SK-N-SH (cell line): Measurements from ENCODE around the gene UBE2R2. TPM values are rescaled to one million over a fixed set of nuclear protein-coding genes. Genes with fewer than 3 reads are reported as not detected.

Experiments
- CTCF ChIA-PET: fragments of 300-600, 350-600 bp; formaldehyde crosslinking; extraction: SDS; loops from one replicate; lab custom pipeline; 2021; lab: Yijun Ruan, JAX
- POLR2A ChIA-PET: fragments of 350-600 bp; sonication (Branson Sonifier 250); formaldehyde crosslinking; extraction: SDS; loops from one replicate; lab custom pipeline; 2020; ENCODE audit warnings: antibody characterized with exemption, inconsistent platforms; lab: Yijun Ruan, JAX
- DNase-seq: peaks from one replicate; pipeline ENCODE4 v3.0.0; 2012
- H2AFZ ChIP-seq: fragments of 200-600 bp; sonication (generic); 2 replicates; pipeline ENCODE4 v1.8.1; 2016; ENCODE audit warnings: antibody characterized with exemption, mild to moderate bottlenecking, low read depth
- H3F3A ChIP-seq: fragments of 200-600 bp; sonication (generic); replicated peaks from 2 replicates; pipeline ENCODE3; 2016; ENCODE audit warnings: antibody characterized with exemption, mild to moderate bottlenecking; ENCODE audit not compliant: insufficient read depth
- H3K27ac ChIP-seq, 2 experiments: fragments of 200-500 bp in 1 of 2; fragments of 200-600 bp in 1 of 2; sonication (Bioruptor generic) in 1 of 2; sonication (generic), shearing (Covaris generic) in 1 of 2; 2 replicates each; pipeline versions ENCODE4 v1.5.1 to v1.6.1; 2014 to 2016; ENCODE audit warnings: low read depth in 2 of 2, inconsistent platforms in 1 of 2, low read length in 1 of 2, mild to moderate bottlenecking in 1 of 2, mixed read lengths in 1 of 2
- H3K27me3 ChIP-seq: fragments of 200-600 bp; sonication (generic), shearing (Covaris generic); 2 replicates; pipeline ENCODE4 v1.6.1; 2016; ENCODE audit warnings: mixed run types; ENCODE audit not compliant: insufficient read depth
- H3K36me3 ChIP-seq, 2 experiments: fragments of 200-500 bp in 1 of 2; fragments of 200-600 bp in 1 of 2; sonication (Bioruptor generic) in 1 of 2; sonication (generic) in 1 of 2; replicated peaks in 1 of 2; 2 replicates each; pipeline versions ENCODE3 to v1.5.1; 2014 to 2016; ENCODE audit warnings: low read length in 1 of 2, mild to moderate bottlenecking in 1 of 2; ENCODE audit not compliant: insufficient read depth in 2 of 2, control insufficient read depth in 1 of 2
- H3K4me1 ChIP-seq, 2 experiments: fragments of 200-500 bp in 1 of 2; fragments of 200-600 bp in 1 of 2; sonication (Bioruptor generic) in 1 of 2; sonication (generic), shearing (Covaris generic) in 1 of 2; 2 replicates each; pipeline versions ENCODE4 v1.5.1 to v1.6.1; 2014 to 2016; ENCODE audit warnings: low read depth in 1 of 2, low read length in 1 of 2, mixed run types in 1 of 2; ENCODE audit not compliant: insufficient read depth in 2 of 2, control insufficient read depth in 1 of 2
- H3K4me2 ChIP-seq: fragments of 200-600 bp; sonication (generic), shearing (Covaris generic); 2 replicates; pipeline ENCODE4 v1.6.1; 2017; ENCODE audit warnings: mixed run types
- H3K4me3 ChIP-seq, 2 experiments: fragments of 200-500 bp in 1 of 2; fragments of 200-600 bp in 1 of 2; sonication (Bioruptor generic) in 1 of 2; sonication (generic), shearing (Covaris generic) in 1 of 2; 2 replicates each; pipeline versions ENCODE4 v1.5.1 to v1.8.1; 2014 to 2016; ENCODE audit warnings: low read depth in 2 of 2, inconsistent platforms in 1 of 2, low read length in 1 of 2, mild to moderate bottlenecking in 1 of 2, mixed read lengths in 1 of 2, moderate library complexity in 1 of 2
- H3K79me2 ChIP-seq: fragments of 200-600 bp; sonication (generic); 2 replicates; pipeline ENCODE4 v1.8.1; 2017; ENCODE audit warnings: mild to moderate bottlenecking; ENCODE audit not compliant: insufficient read depth
- H3K9ac ChIP-seq: fragments of 200-600 bp; sonication (generic); 2 replicates; pipeline ENCODE4 v1.6.1; 2017; ENCODE audit warnings: mixed run types
- H3K9me2 ChIP-seq: fragments of 200-600 bp; sonication (generic); 2 replicates; pipeline ENCODE4 v1.6.1; 2017; ENCODE audit warnings: mixed run types
- H3K9me3 ChIP-seq: fragments of 200-600 bp; sonication (generic); 2 replicates; pipeline ENCODE4 v1.6.1; 2017; ENCODE audit warnings: mixed run types, mild to moderate bottlenecking, moderate library complexity
- H4K20me1 ChIP-seq: fragments of 200-600 bp; sonication (generic); 2 replicates; pipeline ENCODE4 v1.6.1; 2017; ENCODE audit warnings: mild to moderate bottlenecking, mixed run types; ENCODE audit not compliant: insufficient read depth
- CHD2 ChIP-seq: fragments of 150-350 bp; IDR thresholded peaks from 2 replicates; pipeline ENCODE4 v1.6.1; 2018; ENCODE audit warnings: low read length; ENCODE audit not compliant: partially characterized antibody
- ELF1 ChIP-seq: IDR thresholded peaks from 2 replicates; pipeline ENCODE4 v1.4.0; 2012
- EP300 ChIP-seq, 2 experiments: IDR thresholded peaks; 2 replicates each; pipeline versions ENCODE4 v1.4.0 to v1.6.1; 2012; ENCODE audit warnings: borderline replicate concordance in 1 of 2, low read depth in 1 of 2, low read length in 1 of 2
- FOSL2 ChIP-seq: IDR thresholded peaks from 2 replicates; pipeline ENCODE4 v1.4.0; 2012; ENCODE audit warnings: low read depth, mild to moderate bottlenecking, moderate library complexity, borderline replicate concordance
- FOXJ3 ChIP-seq: sonication (generic); formaldehyde crosslinking; IDR thresholded peaks from 2 replicates; pipeline ENCODE4 v1.5.1; 2020; ENCODE audit warnings: mild to moderate bottlenecking, missing genetic modification reagents
- FOXM1 ChIP-seq: IDR thresholded peaks from 2 replicates; pipeline ENCODE4 v1.4.0; 2012; ENCODE audit warnings: low read depth, mild to moderate bottlenecking
- GATA2 ChIP-seq: sonication (generic); formaldehyde crosslinking; IDR thresholded peaks from 2 replicates; pipeline ENCODE4 v1.5.0; 2020; ENCODE audit warnings: mild to moderate bottlenecking, missing genetic modification reagents
- IRF3 ChIP-seq: fragments of 150-350 bp; IDR thresholded peaks from 2 replicates; pipeline ENCODE4 v1.6.1; 2016; ENCODE audit warnings: mild to moderate bottlenecking, low read depth, low read length
- JUND ChIP-seq: IDR thresholded peaks from 2 replicates; pipeline ENCODE4 v1.4.0; 2012
- MAX ChIP-seq: IDR thresholded peaks from 2 replicates; pipeline ENCODE4 v1.4.0; 2012; ENCODE audit warnings: low read depth
- MEF2A ChIP-seq: IDR thresholded peaks from 2 replicates; pipeline ENCODE4 v1.4.0; 2012; ENCODE audit warnings: low read depth, borderline replicate concordance
- NFIC ChIP-seq: IDR thresholded peaks from 2 replicates; pipeline ENCODE4 v1.4.0; 2012; ENCODE audit warnings: borderline replicate concordance
- NRF1 ChIP-seq: IDR thresholded peaks from 2 replicates; pipeline ENCODE4 v1.6.1; 2012; ENCODE audit warnings: low read depth, mild to moderate bottlenecking, low read length
- RFX5 ChIP-seq: IDR thresholded peaks from 2 replicates; pipeline ENCODE4 v1.6.1; 2012; ENCODE audit warnings: mild to moderate bottlenecking, improper control_type of control experiment, low read length
- SIN3A ChIP-seq: IDR thresholded peaks from 2 replicates; pipeline ENCODE4 v1.6.1; 2012; ENCODE audit warnings: low read depth, mild to moderate bottlenecking, low read length, moderate library complexity, borderline replicate concordance
- TCF12 ChIP-seq: IDR thresholded peaks from 2 replicates; pipeline ENCODE4 v1.4.0; 2012
- TEAD4 ChIP-seq: IDR thresholded peaks from 2 replicates; pipeline ENCODE4 v1.4.0; 2012; ENCODE audit warnings: mild to moderate bottlenecking, borderline replicate concordance; ENCODE audit not compliant: insufficient read depth
- USF1 ChIP-seq: IDR thresholded peaks from 2 replicates; pipeline ENCODE4 v1.4.0; 2012; ENCODE audit warnings: low read depth, borderline replicate concordance
- YY1 ChIP-seq: IDR thresholded peaks from 2 replicates; pipeline ENCODE4 v1.4.0; 2012; ENCODE audit warnings: low read depth, mild to moderate bottlenecking
- ZBTB33 ChIP-seq: IDR thresholded peaks from 2 replicates; pipeline ENCODE4 v1.4.0; 2012; ENCODE audit warnings: low read depth, borderline replicate concordance
- WGBS: methylation state at CpG from one replicate; pipeline ENCODE4 v1.1.6; 2017; ENCODE audit warnings: low lambda C conversion rate; 5-methylcytosine and 5-hydroxymethylcytosine counted together
- polyA plus RNA-seq, 3 experiments: library from polyadenylated mRNA; depleted of rRNA; stranded (reverse); fragments of >200 nt; gene quantifications; 2 replicates each; pipeline ENCODE4 v1.2.3, GENCODE V29; 2012
- TF ChIP-seq, protein P1 (sequence below): IDR thresholded peaks from 2 replicates; pipeline ENCODE4; 2012

UBE2R2 gene
- polyA plus RNA-seq, 1 of the 3 experiments (the other 2 are of a cell fraction) = 19.7 TPM

DNA sequence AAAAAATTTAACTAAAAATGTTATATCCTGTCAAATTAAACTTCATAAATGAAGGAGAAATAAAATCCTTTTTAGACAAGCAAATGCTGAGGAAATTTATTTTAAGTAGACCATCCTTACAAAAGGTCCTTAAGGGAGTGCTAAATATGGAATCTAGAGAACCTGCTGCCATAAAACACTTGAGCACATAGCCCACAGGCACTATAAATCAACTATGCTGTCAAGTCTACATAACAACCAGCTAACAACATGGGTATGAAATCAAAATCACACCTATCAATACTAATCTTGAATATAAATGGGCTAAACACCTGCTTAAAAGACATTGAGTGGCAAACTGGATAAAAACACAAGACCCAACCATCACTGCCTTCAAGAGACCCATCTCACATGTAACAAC is 36.7 kb upstream of the UBE2R2 start:
- H3K4me1 ChIP-seq = peaks cover 3 to 7% of the 10 kb centered on the region in 2 experiments; a peak in 3 of 4 replicates
- no peaks in the 10 kb centered on the region for H3K27me3 ChIP-seq
- H3K4me3 ChIP-seq = no peak overlapping the region
- no peak for TF ChIP-seq FOXJ3 (CRISPR knock-in tag)
- no peak for TF ChIP-seq EP300 (IDR thresholded peaks at IDR 0.05; ENCODE audit: borderline replicate concordance in 1 of 2, low read depth in 1 of 2, low read length in 1 of 2)
- TF ChIP-seq ZBTB33 = no peak
- TF ChIP-seq, all 33 proteins: peak for 0
- Histone ChIP-seq H2AFZ (no peak overlapping the region), H3K9ac (no peak overlapping the region), H3K4me2 (no peak overlapping the region), H3K27ac (no peak overlapping the region), H3K9me2 (no peaks in the 10 kb centered on the region), H4K20me1 (no peaks in the 10 kb centered on the region), H3K9me3 (peaks cover 4% of the 10 kb centered on the region; the same call in 1 of the 2 replicates), H3K36me3 (no peaks in the 10 kb centered on the region), H3K79me2 (no peaks in the 10 kb centered on the region), H3F3A (peaks cover 16% of the 10 kb centered on the region)
- no peak for DNase-seq
- ChIA-PET POLR2A (no interaction called here), CTCF (interaction anchor here (1.5 to 5.0 kb wide), 4 partner anchors 10 to 157 kb away, joined by 4 to 54 read pairs (median 25); no protein-coding TSS in a partner anchor)

DNA sequence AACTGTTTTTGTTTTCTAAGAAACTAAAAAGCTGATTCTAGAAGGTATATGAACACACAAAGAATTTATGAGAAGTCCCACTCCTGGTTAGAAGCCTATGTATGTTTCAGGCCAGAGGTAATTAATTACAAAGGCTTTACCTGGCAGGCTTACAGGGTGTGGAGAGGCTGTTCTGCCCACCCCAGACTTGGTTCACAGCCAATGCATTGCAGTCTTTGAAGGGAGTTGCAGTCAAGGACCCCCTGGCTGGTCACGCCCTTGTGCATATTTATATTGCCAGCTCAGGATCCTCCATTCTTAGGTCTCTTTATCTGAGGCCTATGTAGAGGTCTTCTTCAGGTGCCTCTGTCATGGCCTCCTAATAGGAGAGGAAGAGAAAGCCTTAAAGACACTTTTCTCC is 35.2 kb upstream of the UBE2R2 start:
- TF ChIP-seq RFX5 (no peak), SIN3A (no peak), NFIC (no peak), TCF12 (no peak), ELF1 (no peak), NRF1 (no peak), MEF2A (no peak), FOSL2 (no peak), TEAD4 (no peak), CHD2 (no peak), MAX (no peak), FOXJ3 (CRISPR knock-in tag) (no peak), GATA2 (CRISPR knock-in tag) (no peak), YY1 (no peak), USF1 (no peak), FOXM1 (no peak), IRF3 (no peak), JUND (no peak)
- TF ChIP-seq, protein P1, sequence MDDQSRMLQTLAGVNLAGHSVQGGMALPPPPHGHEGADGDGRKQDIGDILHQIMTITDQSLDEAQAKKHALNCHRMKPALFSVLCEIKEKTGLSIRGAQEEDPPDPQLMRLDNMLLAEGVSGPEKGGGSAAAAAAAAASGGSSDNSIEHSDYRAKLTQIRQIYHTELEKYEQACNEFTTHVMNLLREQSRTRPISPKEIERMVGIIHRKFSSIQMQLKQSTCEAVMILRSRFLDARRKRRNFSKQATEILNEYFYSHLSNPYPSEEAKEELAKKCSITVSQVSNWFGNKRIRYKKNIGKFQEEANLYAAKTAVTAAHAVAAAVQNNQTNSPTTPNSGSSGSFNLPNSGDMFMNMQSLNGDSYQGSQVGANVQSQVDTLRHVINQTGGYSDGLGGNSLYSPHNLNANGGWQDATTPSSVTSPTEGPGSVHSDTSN = no peak
- WGBS = 100% methylated on average over 1 of the region's 1 CpG
- CTCF ChIA-PET = no interaction called here
- Histone ChIP-seq H3K27ac (no peak overlapping the region), H3K27me3 (no peaks in the 10 kb centered on the region), H3K4me2 (no peak overlapping the region), H3K4me1 (peaks cover 3 to 7% of the 10 kb centered on the region in 2 experiments; a peak in 3 of 4 replicates), H4K20me1 (no peaks in the 10 kb centered on the region), H3F3A (peaks cover 16% of the 10 kb centered on the region), H2AFZ (no peak overlapping the region), H3K4me3 (no peak overlapping the region), H3K79me2 (no peaks in the 10 kb centered on the region), H3K9ac (no peak overlapping the region), H3K9me2 (no peaks in the 10 kb centered on the region), H3K9me3 (no peaks in the 10 kb centered on the region), H3K36me3 (no peaks in the 10 kb centered on the region)
- POLR2A ChIA-PET = no interaction called here
- DNase-seq = no peak
